ENCODE results near the gene KRTAP10-5. TPM values are rescaled to one million over a fixed set of nuclear protein-coding genes. Genes with fewer than 3 reads are reported as not detected.
A peak's percentile ranks its signal among the peaks of the same experiment; 100 is the strongest.

The KRTAP10-5 gene
- polyA plus RNA-seq, 1 donor (not counting 4 experiments of a cell fraction or from before 2014, with no cell fraction given): not detected

DNA sequence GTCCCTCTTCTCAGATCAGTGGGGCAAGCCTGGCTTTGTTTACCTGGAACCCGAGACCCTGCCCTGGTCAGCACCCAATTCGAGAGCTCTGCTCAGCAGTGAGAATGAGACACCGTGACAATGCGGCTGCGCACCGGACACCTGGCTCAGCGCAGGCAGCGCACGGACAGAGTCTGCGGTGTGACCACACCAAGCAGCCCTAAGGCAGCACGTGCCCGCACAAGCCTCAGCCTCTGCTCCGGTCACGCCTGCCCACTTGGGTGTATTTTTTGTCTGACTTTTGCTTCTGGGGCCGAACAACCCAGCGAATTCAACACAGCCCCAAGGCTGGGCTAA is 36.2 kb upstream of the KRTAP10-5 start:
- Histone ChIP-seq H2AFZ (ENCODE audit: control insufficient read depth, low read length) (no peak overlapping the region), H3K27me3 (ENCODE audit: control insufficient read depth, extremely low read depth, insufficient read depth, low read length) (peaks cover 19% of the 10 kb centered on the region), H3K27ac (ENCODE audit: control insufficient read depth, insufficient read depth, low read length) (no peak overlapping the region), H3K79me2 (ENCODE audit: control insufficient read depth, insufficient read depth, low read length) (no peaks in the 10 kb centered on the region), H3K9me3 (ENCODE audit: control insufficient read depth, low read depth, low read length) (peaks cover 7% of the 10 kb centered on the region), H3K4me1 (ENCODE audit: control insufficient read depth, extremely low read depth, insufficient read depth, low read length) (peaks cover 7% of the 10 kb centered on the region), H3K9me1 (ENCODE audit: control insufficient read depth, extremely low read depth, insufficient read depth, low read length) (no peaks in the 10 kb centered on the region), H3K4me2 (ENCODE audit: control insufficient read depth, extremely low read depth, insufficient read depth, low read depth, low read length) (peak overlapping the region; percentile 56), H3K4me3 (ENCODE audit: control insufficient read depth in 2 of 3, extremely low read depth in 1 of 3, insufficient read depth in 2 of 3, low read depth in 1 of 3, low read length in 3 of 3) (no peak overlapping the region), H4K20me1 (ENCODE audit: control insufficient read depth, extremely low read depth, insufficient read depth, low read length) (no peaks in the 10 kb centered on the region), H3K36me3 (ENCODE audit: control insufficient read depth in 2 of 2, extremely low read depth in 1 of 2, insufficient read depth in 2 of 2, low read length in 2 of 2) (no peaks in the 10 kb centered on the region), H3K9ac (ENCODE audit: control insufficient read depth, extremely low read depth, insufficient read depth, low read length) (no peak overlapping the region)
- DNase-seq (ENCODE audit: low read depth, low spot score) (no peak), FAIRE-seq (no peak)
- dilution Hi-C loops (cut with MboI; ENCODE audit: extremely low pct_ligation_motif_present, low sequenced_read_pairs): no loop called here
- no peak for TF ChIP-seq EZH2 (IDR thresholded peaks at IDR 0.05; ENCODE audit: low read length)
- TF ChIP-seq, protein P1, sequence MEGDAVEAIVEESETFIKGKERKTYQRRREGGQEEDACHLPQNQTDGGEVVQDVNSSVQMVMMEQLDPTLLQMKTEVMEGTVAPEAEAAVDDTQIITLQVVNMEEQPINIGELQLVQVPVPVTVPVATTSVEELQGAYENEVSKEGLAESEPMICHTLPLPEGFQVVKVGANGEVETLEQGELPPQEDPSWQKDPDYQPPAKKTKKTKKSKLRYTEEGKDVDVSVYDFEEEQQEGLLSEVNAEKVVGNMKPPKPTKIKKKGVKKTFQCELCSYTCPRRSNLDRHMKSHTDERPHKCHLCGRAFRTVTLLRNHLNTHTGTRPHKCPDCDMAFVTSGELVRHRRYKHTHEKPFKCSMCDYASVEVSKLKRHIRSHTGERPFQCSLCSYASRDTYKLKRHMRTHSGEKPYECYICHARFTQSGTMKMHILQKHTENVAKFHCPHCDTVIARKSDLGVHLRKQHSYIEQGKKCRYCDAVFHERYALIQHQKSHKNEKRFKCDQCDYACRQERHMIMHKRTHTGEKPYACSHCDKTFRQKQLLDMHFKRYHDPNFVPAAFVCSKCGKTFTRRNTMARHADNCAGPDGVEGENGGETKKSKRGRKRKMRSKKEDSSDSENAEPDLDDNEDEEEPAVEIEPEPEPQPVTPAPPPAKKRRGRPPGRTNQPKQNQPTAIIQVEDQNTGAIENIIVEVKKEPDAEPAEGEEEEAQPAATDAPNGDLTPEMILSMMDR (optimal IDR thresholded peaks at IDR 0.05 in 1 of 3, IDR thresholded peaks at IDR 0.05 in 1 of 3, conservative IDR thresholded peaks at IDR 0.05 in 1 of 3; ENCODE audit: extremely low read depth in 1 of 3, insufficient read depth in 2 of 3, low read length in 3 of 3): no peak

DNA sequence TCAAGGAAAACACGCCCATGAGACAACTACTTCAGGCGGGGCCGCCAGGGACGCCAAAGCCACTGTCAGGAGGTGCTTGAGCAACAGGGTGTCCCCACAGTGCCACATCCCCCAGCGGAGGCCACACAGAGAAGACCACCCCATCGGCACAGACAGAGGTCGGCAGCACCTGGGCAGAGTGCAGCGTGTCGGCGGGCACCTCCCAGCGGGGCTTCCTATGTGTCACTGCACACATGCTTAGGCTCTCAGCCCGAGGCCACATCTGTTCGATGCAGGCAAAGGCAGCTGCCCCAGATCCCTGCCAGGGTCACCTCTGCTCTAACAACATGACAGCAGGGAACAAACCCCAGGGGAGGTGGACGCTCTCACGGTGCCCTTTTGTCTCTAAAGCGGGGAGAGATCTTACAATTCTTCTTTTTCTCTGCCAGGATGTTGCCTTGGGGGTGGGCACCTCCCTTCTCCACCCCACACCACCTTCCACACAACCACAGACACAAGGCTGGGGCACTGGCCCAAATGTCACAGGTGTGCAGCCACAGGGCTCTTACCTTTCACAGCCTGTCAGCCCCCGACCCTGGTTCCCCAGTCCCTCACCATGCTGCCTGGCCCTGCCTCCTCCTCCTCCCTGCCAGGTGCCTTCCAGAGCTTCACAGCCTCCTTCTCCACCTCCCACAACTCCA is 35.6 kb upstream of the KRTAP10-5 start:
- dilution Hi-C loops (cut with MboI; ENCODE audit: extremely low pct_ligation_motif_present, low sequenced_read_pairs): no loop called here
- H3K4me3 ChIP-seq (ENCODE audit: control insufficient read depth in 2 of 3, extremely low read depth in 1 of 3, insufficient read depth in 2 of 3, low read depth in 1 of 3, low read length in 3 of 3): no peak overlapping the region
- no peaks in the 10 kb centered on the region for H3K36me3 ChIP-seq (ENCODE audit: control insufficient read depth in 2 of 2, extremely low read depth in 1 of 2, insufficient read depth in 2 of 2, low read length in 2 of 2)
- H3K9me1 ChIP-seq (ENCODE audit: control insufficient read depth, extremely low read depth, insufficient read depth, low read length): no peaks in the 10 kb centered on the region
- H3K79me2 ChIP-seq (ENCODE audit: control insufficient read depth, insufficient read depth, low read length): no peaks in the 10 kb centered on the region
- H3K9me3 ChIP-seq (ENCODE audit: control insufficient read depth, low read depth, low read length): peaks cover 9% of the 10 kb centered on the region
- no peaks in the 10 kb centered on the region for H4K20me1 ChIP-seq (ENCODE audit: control insufficient read depth, extremely low read depth, insufficient read depth, low read length)
- no peak overlapping the region for H3K9ac ChIP-seq (ENCODE audit: control insufficient read depth, extremely low read depth, insufficient read depth, low read length)
- H3K27me3 ChIP-seq (ENCODE audit: control insufficient read depth, extremely low read depth, insufficient read depth, low read length): peaks cover 19% of the 10 kb centered on the region
- TF ChIP-seq, protein P1 (optimal IDR thresholded peaks at IDR 0.05 in 1 of 3, IDR thresholded peaks at IDR 0.05 in 1 of 3, conservative IDR thresholded peaks at IDR 0.05 in 1 of 3; ENCODE audit: extremely low read depth in 1 of 3, insufficient read depth in 2 of 3, low read length in 3 of 3): no peak
- no peak for TF ChIP-seq EZH2 (IDR thresholded peaks at IDR 0.05; ENCODE audit: low read length)
- H2AFZ ChIP-seq (ENCODE audit: control insufficient read depth, low read length): no peak overlapping the region
- peaks cover 7% of the 10 kb centered on the region for H3K4me1 ChIP-seq (ENCODE audit: control insufficient read depth, extremely low read depth, insufficient read depth, low read length)
- no peak for FAIRE-seq
- H3K27ac ChIP-seq (ENCODE audit: control insufficient read depth, insufficient read depth, low read length): no peak overlapping the region
- DNase-seq (ENCODE audit: low read depth, low spot score): no peak
- H3K4me2 ChIP-seq (ENCODE audit: control insufficient read depth, extremely low read depth, insufficient read depth, low read depth, low read length): peak overlapping the region; percentile 56
